SU-DHL-6 (cell line): ENCODE data around the gene CSNK2B.

Experiments used
- EZH2phosphoT487 ChIP-seq: fragments of 200-600 bp; sonication (generic), shearing (Covaris generic); conservative IDR thresholded peaks from 2 replicates; pipeline ENCODE4 v1.6.1; 2018; ENCODE audit warnings: mild to moderate bottlenecking, antibody characterized with exemption, low read length, moderate library complexity, mixed read lengths
- TF ChIP-seq, protein P1 (sequence below): fragments of 200-600 bp; sonication (generic); IDR thresholded peaks from one replicate; pipeline ENCODE4 v1.5.1; 2017; ENCODE audit warnings: antibody characterized with exemption, mild to moderate bottlenecking, low read length, moderate library complexity; ENCODE audit not compliant: insufficient read depth, poor library complexity, severe bottlenecking

DNA sequence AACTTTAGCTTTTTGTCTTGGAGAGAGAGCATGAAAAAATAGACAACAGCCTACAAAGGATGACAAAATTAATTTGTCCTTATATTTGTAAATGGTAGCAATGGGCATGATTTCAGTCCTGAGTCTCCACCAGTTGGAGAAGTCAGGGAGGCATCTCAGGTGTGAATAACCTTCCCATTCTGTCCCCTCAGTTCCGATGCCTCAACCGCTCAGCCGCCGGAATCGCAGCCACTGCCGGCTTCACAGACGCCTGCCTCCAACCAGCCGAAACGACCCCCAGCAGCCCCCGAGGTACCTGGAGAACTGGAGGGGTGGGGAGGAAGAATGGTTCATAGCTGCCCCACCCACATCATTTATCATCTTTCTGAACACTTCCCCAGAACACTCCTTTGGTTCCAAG, 41.8 kb upstream of the CSNK2B start:
- TF ChIP-seq, protein P1, sequence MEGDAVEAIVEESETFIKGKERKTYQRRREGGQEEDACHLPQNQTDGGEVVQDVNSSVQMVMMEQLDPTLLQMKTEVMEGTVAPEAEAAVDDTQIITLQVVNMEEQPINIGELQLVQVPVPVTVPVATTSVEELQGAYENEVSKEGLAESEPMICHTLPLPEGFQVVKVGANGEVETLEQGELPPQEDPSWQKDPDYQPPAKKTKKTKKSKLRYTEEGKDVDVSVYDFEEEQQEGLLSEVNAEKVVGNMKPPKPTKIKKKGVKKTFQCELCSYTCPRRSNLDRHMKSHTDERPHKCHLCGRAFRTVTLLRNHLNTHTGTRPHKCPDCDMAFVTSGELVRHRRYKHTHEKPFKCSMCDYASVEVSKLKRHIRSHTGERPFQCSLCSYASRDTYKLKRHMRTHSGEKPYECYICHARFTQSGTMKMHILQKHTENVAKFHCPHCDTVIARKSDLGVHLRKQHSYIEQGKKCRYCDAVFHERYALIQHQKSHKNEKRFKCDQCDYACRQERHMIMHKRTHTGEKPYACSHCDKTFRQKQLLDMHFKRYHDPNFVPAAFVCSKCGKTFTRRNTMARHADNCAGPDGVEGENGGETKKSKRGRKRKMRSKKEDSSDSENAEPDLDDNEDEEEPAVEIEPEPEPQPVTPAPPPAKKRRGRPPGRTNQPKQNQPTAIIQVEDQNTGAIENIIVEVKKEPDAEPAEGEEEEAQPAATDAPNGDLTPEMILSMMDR, result no peak
- no peak for TF ChIP-seq EZH2phosphoT487
